NCI-H146 (cell line): ENCODE measurements around the gene KLHL36.

ENCODE experiments used
- DNase-seq: peaks from one replicate; lab custom pipeline; 2025; lab: John Stamatoyannopoulos, UW

The KLHL36 gene

DNA sequence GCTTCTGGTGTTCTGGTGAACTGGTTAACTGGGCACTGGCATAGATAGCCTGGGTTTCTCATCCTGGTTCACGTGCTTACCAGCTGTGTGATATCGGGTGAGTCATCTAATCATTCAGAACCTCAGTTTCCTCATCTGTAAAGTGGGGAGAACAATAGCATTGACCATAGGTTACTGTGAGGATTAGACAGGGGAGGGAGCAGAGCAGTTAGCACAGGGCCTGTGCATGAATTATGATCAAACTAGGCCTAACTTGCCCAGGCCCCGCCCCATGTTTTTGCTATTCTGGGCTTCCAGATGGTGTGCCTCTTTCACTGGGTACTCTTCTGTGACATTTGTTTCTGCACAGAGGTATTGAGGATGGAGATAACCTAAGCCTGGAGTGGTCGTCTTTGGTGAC, 4.6 kb upstream of the KLHL36 start:
- DNase-seq: no peak

GRCh38 chr16:84648595-84649510, 542 bp downstream of the KLHL36 start:
- DNase-seq: peak; percentile 41

DNA sequence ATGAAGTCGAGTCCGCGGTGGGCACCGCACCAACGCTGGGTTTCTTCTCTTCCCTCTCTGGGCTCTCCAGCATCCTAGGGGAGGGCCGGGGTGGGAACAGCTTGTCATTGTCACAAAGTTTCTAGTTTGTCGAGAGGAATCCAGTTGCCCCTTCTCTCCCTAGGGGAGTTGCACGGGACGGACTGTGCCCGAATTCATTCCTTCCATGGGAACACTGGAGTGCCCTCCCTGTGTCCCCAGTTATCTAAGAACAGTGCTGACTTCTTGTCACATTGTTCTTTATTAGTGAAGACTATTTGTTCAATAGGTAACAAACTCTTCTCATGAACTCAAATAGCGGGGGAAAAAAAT, 1.2 kb downstream of the KLHL36 start:
- DNase-seq: no peak

DNA sequence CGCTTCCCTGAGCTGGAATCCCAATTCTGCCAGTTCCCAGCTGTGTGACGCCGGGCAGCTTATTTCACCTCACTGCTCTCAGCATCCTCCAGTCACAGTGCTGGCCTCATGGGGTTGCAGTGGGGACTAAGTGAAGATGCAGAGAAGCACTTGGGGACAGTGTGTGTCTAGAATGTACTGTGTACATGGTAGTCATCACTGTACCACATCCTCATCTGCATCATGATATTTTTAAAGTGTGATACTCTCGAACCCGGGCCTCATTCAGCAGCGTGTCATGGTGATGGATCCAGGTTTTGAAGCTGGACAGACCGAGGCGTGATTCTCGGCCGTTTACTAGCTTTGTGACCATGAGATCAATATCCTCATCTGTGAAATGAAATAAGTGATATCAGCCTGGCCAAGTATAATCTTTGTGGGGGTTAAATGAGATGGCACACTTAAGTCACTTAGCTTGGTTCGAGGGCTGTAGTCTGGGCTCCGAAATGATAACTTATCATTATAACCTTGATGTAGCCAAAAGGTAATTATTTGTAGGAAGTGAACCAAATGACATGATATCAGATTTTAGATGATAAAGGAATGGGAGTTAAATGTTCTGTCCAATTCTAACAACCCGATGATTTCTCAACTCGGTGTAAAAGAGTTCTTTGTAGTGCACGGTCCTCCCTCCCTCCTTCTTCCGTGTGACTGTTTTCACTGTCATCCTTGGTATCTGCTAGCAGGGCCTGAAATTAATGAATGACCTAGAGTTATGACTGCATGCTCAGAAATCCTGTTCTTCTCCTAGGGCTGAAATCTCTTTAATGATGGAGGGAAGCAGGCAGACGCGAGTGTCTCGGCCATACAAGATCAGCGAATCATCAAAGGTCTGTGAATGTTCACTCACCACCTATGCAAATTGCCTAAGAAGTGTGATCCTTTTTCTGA, 2.0 kb downstream of the KLHL36 start:
- DNase-seq: no peak

- DNase-seq: no peak
Observed at GRCh38 chr16:84652566-84652965, 4.3 kb downstream of the KLHL36 start.

GRCh38 chr16:84654238-84654637, 5.9 kb downstream of the KLHL36 start:
- no peak for DNase-seq

- DNase-seq: no peak
Observed at GRCh38 chr16:84654998-84655397, 6.7 kb downstream of the KLHL36 start.

DNA sequence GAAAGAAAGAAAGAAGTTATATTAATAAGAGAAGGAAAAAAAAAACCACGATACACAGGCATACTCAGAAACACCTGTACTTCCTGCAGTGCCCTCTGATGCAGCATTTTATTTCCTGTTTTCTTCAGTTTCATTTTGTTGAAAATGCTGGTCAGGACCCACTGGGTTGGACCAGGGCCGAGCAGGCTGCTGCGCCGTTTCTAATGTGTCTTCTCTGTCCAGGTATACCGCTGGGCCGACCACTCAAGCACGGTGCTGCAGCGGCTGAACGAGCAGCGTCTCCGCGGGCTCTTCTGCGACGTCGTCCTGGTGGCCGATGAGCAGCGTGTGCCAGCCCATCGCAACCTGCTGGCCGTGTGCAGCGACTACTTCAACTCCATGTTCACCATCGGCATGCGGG, 8.3 kb downstream of the KLHL36 start:
- DNase-seq: no peak

DNA sequence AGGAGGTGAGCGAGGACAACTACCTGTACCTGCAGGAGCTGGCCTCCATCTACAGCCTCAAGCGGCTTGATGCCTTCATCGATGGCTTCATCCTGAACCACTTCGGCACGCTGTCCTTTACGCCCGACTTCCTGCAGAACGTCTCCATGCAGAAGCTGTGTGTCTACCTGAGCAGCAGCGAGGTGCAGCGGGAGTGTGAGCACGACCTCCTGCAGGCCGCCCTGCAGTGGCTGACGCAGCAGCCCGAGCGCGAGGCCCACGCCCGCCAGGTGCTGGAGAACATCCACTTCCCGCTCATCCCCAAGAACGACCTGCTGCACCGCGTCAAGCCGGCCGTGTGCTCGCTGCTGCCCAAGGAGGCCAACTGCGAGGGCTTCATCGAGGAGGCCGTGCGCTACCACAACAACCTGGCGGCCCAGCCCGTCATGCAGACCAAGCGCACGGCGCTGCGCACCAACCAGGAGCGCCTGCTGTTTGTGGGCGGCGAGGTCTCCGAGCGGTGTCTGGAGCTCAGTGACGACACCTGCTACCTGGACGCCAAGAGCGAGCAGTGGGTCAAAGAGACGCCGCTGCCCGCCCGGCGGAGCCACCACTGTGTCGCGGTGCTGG, 9.0 kb downstream of the KLHL36 start:
- DNase-seq: no peak

DNA sequence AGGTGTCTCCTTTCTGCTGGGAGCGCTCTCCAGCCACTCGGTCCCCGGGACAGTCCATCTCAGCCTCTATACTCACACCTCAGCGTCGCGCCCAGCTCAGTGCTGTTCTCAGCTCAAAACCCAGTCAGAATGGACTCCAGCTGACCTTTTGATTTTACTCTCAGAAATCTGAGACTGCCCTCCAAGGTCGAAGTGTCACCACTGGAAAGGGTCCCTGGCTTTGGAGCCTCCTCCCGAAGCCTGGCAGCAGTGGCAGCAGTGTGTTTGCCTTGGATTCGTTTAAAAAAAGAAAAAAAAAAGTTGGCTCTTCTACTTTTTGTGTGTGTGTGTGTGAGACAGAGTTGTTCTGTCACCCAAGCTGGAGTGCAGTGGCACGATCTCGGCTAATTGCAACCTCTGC, 10.4 kb downstream of the KLHL36 start:
- no peak for DNase-seq

GRCh38 chr16:84659656-84660300, 11.5 kb downstream of the KLHL36 start:
- DNase-seq: no peak

- no peak for DNase-seq
Observed at GRCh38 chr16:84660973-84661372, 12.7 kb downstream of the KLHL36 start.

DNA sequence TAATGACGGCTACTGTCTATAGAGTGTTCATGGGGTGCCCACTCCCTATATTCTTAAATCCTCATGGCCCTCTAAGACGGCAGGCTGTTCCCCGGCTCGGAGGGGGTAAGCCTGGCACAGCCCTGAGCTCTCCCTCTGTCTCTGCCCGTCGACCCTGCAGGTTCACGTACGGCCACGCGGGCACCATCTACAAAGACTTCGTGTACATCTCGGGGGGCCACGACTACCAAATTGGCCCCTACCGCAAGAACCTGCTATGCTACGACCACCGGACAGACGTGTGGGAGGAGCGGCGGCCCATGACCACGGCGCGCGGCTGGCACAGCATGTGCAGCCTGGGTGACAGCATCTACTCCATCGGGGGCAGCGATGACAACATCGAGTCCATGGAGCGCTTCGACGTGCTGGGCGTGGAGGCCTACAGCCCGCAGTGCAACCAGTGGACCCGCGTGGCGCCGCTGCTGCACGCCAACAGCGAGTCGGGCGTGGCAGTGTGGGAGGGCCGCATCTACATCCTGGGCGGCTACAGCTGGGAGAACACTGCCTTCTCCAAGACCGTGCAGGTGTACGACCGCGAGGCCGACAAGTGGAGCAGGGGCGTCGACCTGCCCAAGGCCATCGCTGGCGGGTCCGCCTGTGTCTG, 13.2 kb downstream of the KLHL36 start:
- DNase-seq: no peak

DNA sequence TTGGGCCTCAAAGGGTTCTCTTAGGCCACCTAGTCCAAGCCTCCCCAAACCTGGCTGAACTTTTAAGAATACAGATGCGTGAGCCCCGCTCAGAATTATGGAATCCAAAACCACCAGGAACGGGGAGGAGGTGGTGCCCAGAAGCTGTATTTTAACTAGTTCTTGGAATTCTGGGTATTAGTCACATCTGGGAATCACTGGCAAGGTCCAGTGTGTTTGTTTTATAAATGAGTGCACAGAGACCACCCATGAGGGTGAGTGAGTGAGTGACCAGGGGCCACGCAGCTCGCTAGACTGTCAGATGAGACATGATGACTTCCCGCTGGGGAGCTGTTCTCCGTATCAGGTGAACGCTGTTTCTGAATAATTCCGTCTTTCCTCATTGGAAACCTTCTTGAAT, 14.2 kb downstream of the KLHL36 start:
- no peak for DNase-seq

GRCh38 chr16:84663433-84664101, 15.3 kb downstream of the KLHL36 start:
- no peak for DNase-seq

DNA sequence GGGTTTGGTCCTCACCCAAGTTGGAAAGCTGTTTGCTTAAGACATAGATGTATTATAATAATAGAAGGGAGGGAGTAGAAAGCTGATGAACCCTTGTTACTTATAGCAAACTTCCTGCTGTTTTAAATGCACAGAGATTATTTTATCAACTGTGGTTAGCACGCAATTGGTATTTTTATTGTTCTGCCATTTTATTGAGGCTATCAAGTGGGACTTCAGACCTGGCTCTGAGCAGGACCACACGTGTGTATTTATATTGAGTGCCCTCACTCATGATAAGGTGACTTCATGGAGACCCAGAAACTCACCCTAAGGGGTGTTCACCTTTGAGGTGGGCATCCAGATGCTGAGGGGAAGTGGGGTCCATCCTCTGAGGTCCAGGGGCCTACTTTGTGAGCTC, 17.0 kb downstream of the KLHL36 start:
- no peak for DNase-seq

- no peak for DNase-seq
Observed at GRCh38 chr16:84665843-84666242, 17.5 kb downstream of the KLHL36 start.

DNA sequence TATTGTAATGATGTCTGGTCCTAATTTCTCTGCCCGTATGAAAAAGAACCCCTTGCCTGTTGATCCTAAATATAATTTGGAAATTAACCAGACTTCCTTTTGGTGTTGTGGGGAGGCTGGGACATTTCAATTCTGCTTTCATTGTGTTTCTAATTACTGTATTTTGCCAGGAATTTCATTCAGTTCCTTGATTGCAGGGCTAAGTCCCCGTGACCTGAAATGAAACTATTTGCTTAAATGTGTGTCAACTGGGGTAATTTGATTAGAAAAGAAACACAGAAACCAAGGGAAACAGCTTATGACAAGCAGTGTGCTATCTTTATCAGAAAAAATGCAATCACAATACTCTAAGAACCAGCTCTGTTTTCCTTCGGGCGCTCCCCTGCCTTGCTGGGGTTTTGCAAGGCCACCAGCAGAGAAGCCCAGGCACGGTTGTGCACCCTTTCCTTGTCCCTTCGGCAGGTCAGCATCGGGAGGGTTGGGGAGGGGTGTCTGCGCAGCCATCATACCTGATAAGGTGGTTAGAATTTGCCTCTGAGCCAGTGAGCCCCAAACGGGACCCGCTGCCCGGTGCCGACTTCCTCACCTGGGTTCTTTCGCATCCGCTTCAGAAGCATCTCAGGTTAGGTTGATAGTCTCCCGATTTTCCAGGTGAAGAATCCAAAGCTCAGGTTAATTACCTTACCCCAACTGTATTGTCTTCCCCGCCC, 19.4 kb downstream of the KLHL36 start:
- DNase-seq: no peak

DNA sequence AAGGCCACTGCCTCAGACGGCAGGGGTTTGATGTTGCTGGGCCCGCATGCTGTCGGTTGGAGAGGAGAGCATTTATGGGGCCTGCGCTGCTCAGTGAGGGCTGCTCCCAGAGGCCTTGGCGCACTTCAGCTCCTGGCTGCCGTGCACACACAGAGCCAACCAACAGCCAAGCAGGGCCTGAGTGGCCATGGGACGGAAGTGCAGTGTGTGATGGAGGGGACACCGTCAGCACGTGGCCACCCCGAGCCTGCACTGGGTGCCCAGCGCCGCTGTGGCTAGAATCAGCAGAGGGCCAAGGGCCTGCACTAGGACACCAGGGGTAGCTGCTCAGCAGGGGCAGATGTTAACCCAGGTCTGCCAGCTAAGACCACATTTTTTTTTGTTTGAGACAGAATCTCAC, 21.8 kb downstream of the KLHL36 start:
- no peak for DNase-seq
